Body of pancreas (tissue), 4 donors: Measurements from ENCODE around the gene TAF3.

ENCODE experiments used
- POLR2A ChIP-seq, 3 donors: fragments of 450-650 bp; IDR thresholded peaks; one replicate each; pipeline ENCODE4 v1.6.1; 2016; ENCODE audit warnings: antibody characterized with exemption in 3 of 3, mild to moderate bottlenecking in 2 of 3
- TF ChIP-seq, protein P1 (sequence below), 7 experiments: fragments of 450-650 bp in 4 of 7; fragments of 200-600 bp in 3 of 7; sonication (generic) in 3 of 7; IDR thresholded peaks; one replicate each; pipeline ENCODE4 v1.5.1; 2016 to 2019; ENCODE audit warnings: antibody characterized with exemption in 7 of 7

- TF ChIP-seq, protein P1, sequence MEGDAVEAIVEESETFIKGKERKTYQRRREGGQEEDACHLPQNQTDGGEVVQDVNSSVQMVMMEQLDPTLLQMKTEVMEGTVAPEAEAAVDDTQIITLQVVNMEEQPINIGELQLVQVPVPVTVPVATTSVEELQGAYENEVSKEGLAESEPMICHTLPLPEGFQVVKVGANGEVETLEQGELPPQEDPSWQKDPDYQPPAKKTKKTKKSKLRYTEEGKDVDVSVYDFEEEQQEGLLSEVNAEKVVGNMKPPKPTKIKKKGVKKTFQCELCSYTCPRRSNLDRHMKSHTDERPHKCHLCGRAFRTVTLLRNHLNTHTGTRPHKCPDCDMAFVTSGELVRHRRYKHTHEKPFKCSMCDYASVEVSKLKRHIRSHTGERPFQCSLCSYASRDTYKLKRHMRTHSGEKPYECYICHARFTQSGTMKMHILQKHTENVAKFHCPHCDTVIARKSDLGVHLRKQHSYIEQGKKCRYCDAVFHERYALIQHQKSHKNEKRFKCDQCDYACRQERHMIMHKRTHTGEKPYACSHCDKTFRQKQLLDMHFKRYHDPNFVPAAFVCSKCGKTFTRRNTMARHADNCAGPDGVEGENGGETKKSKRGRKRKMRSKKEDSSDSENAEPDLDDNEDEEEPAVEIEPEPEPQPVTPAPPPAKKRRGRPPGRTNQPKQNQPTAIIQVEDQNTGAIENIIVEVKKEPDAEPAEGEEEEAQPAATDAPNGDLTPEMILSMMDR (IDR thresholded peaks at IDR 0.05), result no peak
- TF ChIP-seq POLR2A (IDR thresholded peaks at IDR 0.05), result no peak
Observed at GRCh38 chr10:7855205-7855604, 36.9 kb downstream of the TAF3 start.
